Smooth muscle cell (in vitro differentiated cells): ENCODE results near the gene ATP11A. TPM values are rescaled to one million over a fixed set of nuclear protein-coding genes. Genes with fewer than 3 reads are reported as not detected.

ENCODE experiments used
- DNase-seq: peaks from one replicate; lab custom pipeline; 2025; ENCODE audit not compliant: unreplicated experiment; lab: John Stamatoyannopoulos, UW
- H2AFZ ChIP-seq: fragments of 200-600 bp; sonication (generic); 2 replicates; pipeline ENCODE4 v1.6.0; 2016; ENCODE audit warnings: antibody characterized with exemption, low read depth, mild to moderate bottlenecking
- H3F3A ChIP-seq: fragments of 200-600 bp; sonication (generic); 2 replicates; pipeline ENCODE4 v1.6.0; 2017; ENCODE audit warnings: antibody characterized with exemption, low read depth
- H3K27ac ChIP-seq: fragments of 200-600 bp; sonication (generic); 2 replicates; pipeline ENCODE4 v1.5.1; 2016; ENCODE audit warnings: low read depth, mild to moderate bottlenecking
- H3K27me3 ChIP-seq: fragments of 200-600 bp; sonication (generic); 2 replicates; pipeline ENCODE4 v1.6.1; 2016; ENCODE audit warnings: low read depth, mild to moderate bottlenecking
- H3K36me3 ChIP-seq: fragments of 200-600 bp; sonication (generic); 2 replicates; pipeline ENCODE4 v1.5.1; 2016; ENCODE audit warnings: low read depth
- H3K4me1 ChIP-seq: fragments of 200-600 bp; sonication (generic); 2 replicates; pipeline ENCODE4 v1.5.1; 2016; ENCODE audit warnings: low read depth
- H3K4me2 ChIP-seq: fragments of 200-600 bp; sonication (generic); 2 replicates; pipeline ENCODE4 v1.6.0; 2016; ENCODE audit warnings: mild to moderate bottlenecking
- H3K4me3 ChIP-seq: fragments of 200-600 bp; sonication (generic); 2 replicates; pipeline ENCODE4 v1.5.1; 2016; ENCODE audit warnings: mild to moderate bottlenecking
- H3K79me2 ChIP-seq: fragments of 200-600 bp; sonication (generic); 2 replicates; pipeline ENCODE4 v1.6.0; 2016; ENCODE audit warnings: low read depth, mild to moderate bottlenecking
- H3K9ac ChIP-seq: fragments of 200-600 bp; sonication (generic); 2 replicates; pipeline ENCODE4 v1.6.0; 2016; ENCODE audit warnings: low read depth
- H3K9me3 ChIP-seq: fragments of 200-600 bp; sonication (generic); replicated peaks from 2 replicates; pipeline ENCODE4 v1.5.1; 2016; ENCODE audit warnings: low read depth
- H4K20me1 ChIP-seq: fragments of 200-600 bp; sonication (generic); 2 replicates; pipeline ENCODE4 v1.6.0; 2016; ENCODE audit warnings: low read depth
- CTCF ChIP-seq: fragments of 200-600 bp; sonication (generic); IDR thresholded peaks from 2 replicates; pipeline ENCODE4 v1.5.1; 2017; ENCODE audit warnings: borderline replicate concordance, mild to moderate bottlenecking, antibody characterized with exemption; ENCODE audit not compliant: insufficient read depth, poor library complexity, severe bottlenecking
- WGBS: methylation state at CpG from one replicate; pipeline ENCODE4 v1.1.7; 2016; ENCODE audit warnings: low lambda C conversion rate; 5-methylcytosine and 5-hydroxymethylcytosine counted together
- polyA plus RNA-seq: library from polyadenylated mRNA; unstranded; fragments of >200 nt; fragmentation: Nextera tagmentation; extraction: Ambion mirVana; gene quantifications from 2 replicates; pipeline ENCODE4 v1.2.1, GENCODE V29; 2016
- total RNA-seq: library from RNA; depleted of rRNA; stranded (reverse); fragments of >200 nt; gene quantifications from 2 replicates; pipeline ENCODE4 v1.2.3, GENCODE V29; 2014

ATP11A gene
- total and polyA plus RNA-seq, 2 experiments from 2014 or later = 6.5 to 7.5 TPM

GRCh38 chr13:112819816-112820215 lies 130.0 kb downstream of the ATP11A start:
- Histone ChIP-seq H3K9me3 (no peaks in the 10 kb centered on the region), H2AFZ (no peak overlapping the region), H3K79me2 (no peaks in the 10 kb centered on the region), H3K4me3 (no peak overlapping the region), H3K4me1 (no peaks in the 10 kb centered on the region), H3K27ac (no peak overlapping the region), H3F3A (no peaks in the 10 kb centered on the region), H3K36me3 (peaks cover 13% of the 10 kb centered on the region), H3K27me3 (no peaks in the 10 kb centered on the region), H3K9ac (no peak overlapping the region), H3K4me2 (no peak overlapping the region), H4K20me1 (no peaks in the 10 kb centered on the region)
- DNase-seq = no peak
- no peak for TF ChIP-seq CTCF
- 87% methylated on average over 29 of the region's 29 CpGs for WGBS

GRCh38 chr13:112820318-112820717 lies 130.5 kb downstream of the ATP11A start:
- no peak overlapping the region for H3K27ac ChIP-seq
- no peaks in the 10 kb centered on the region for H3F3A ChIP-seq
- H3K79me2 ChIP-seq = no peaks in the 10 kb centered on the region
- no peak for DNase-seq
- no peaks in the 10 kb centered on the region for H3K9me3 ChIP-seq
- H3K4me2 ChIP-seq = no peak overlapping the region
- H3K27me3 ChIP-seq = no peaks in the 10 kb centered on the region
- H4K20me1 ChIP-seq = no peaks in the 10 kb centered on the region
- no peak overlapping the region for H3K9ac ChIP-seq
- no peak overlapping the region for H3K4me3 ChIP-seq
- H3K4me1 ChIP-seq = no peaks in the 10 kb centered on the region
- H2AFZ ChIP-seq = no peak overlapping the region
- no peak for TF ChIP-seq CTCF
- H3K36me3 ChIP-seq = peaks cover 13% of the 10 kb centered on the region
- WGBS = 96% methylated on average over 11 of the region's 11 CpGs

- no peaks in the 10 kb centered on the region for H3K79me2 ChIP-seq
- no peak for DNase-seq
- no peaks in the 10 kb centered on the region for H3K4me1 ChIP-seq
- no peak overlapping the region for H3K9ac ChIP-seq
- H3K27ac ChIP-seq = no peak overlapping the region
- H3K36me3 ChIP-seq = peaks cover 12% of the 10 kb centered on the region
- H3F3A ChIP-seq = no peaks in the 10 kb centered on the region
- no peak for TF ChIP-seq CTCF
- H3K9me3 ChIP-seq = no peaks in the 10 kb centered on the region
- no peak overlapping the region for H2AFZ ChIP-seq
- no peaks in the 10 kb centered on the region for H4K20me1 ChIP-seq
- H3K4me3 ChIP-seq = no peak overlapping the region
- 94% methylated on average over 19 of the region's 19 CpGs for WGBS
- no peaks in the 10 kb centered on the region for H3K27me3 ChIP-seq
- H3K4me2 ChIP-seq = no peak overlapping the region
These were observed 131.7 kb downstream of the ATP11A start for GRCh38 chr13:112821340-112822055.

GRCh38 chr13:112822851-112823250 lies 133.0 kb downstream of the ATP11A start:
- DNase-seq = no peak

More at GRCh38 chr13:112822851-112823250, 133.0 kb downstream of the ATP11A start:
- no peaks in the 10 kb centered on the region for H3K9me3 ChIP-seq
- H2AFZ ChIP-seq = no peak overlapping the region
- H3K4me3 ChIP-seq = no peak overlapping the region
- no peaks in the 10 kb centered on the region for H3F3A ChIP-seq
- no peaks in the 10 kb centered on the region for H3K79me2 ChIP-seq
- no peaks in the 10 kb centered on the region for H3K4me1 ChIP-seq
- no peaks in the 10 kb centered on the region for H4K20me1 ChIP-seq
- TF ChIP-seq CTCF = no peak
- H3K9ac ChIP-seq = no peak overlapping the region
- 97% methylated on average over 11 of the region's 11 CpGs for WGBS
- H3K36me3 ChIP-seq = peaks cover 5% of the 10 kb centered on the region
- no peak overlapping the region for H3K27ac ChIP-seq
- no peak overlapping the region for H3K4me2 ChIP-seq
- H3K27me3 ChIP-seq = no peaks in the 10 kb centered on the region
